Natural killer cell (primary cell): ENCODE data around the gene RFTN2. TPM values are rescaled to one million over a fixed set of nuclear protein-coding genes. Genes with fewer than 3 reads are reported as not detected.

ENCODE experiments used
- ATAC-seq, 3 donors: fragments of 150-1000 bp in 2 of 3; fragments of 200-7000 bp in 1 of 3; cut with Tn5 transposase; 1 replicate in 1 of 3; 2 replicates in 2 of 3; pipeline ENCODE4 v1.10.0; 2021; ENCODE audit warnings: mild to moderate bottlenecking in 2 of 3, moderate library complexity in 2 of 3
- DNase-seq, 2 donors: peaks; one replicate each; pipeline versions ENCODE4 v3.0.0 to v3.0.0-alpha.2; 2013 to 2021; ENCODE audit warnings: mixed read lengths in 1 of 2
- H3K27ac ChIP-seq: one replicate; pipeline ENCODE4 v1.5.1; 2013; ENCODE audit warnings: mild to moderate bottlenecking, low read length
- H3K27me3 ChIP-seq: one replicate; pipeline ENCODE4 v1.6.1; 2013; ENCODE audit warnings: low read length; ENCODE audit not compliant: control insufficient read depth, insufficient read depth
- H3K36me3 ChIP-seq: one replicate; pipeline ENCODE4 v1.6.1; 2013; ENCODE audit warnings: low read length; ENCODE audit not compliant: control insufficient read depth, insufficient read depth
- H3K4me1 ChIP-seq: one replicate; pipeline ENCODE4 v1.6.1; 2013; ENCODE audit warnings: low read length; ENCODE audit not compliant: control insufficient read depth, insufficient read depth
- H3K4me3 ChIP-seq: one replicate; pipeline ENCODE4 v1.5.1; 2013; ENCODE audit warnings: low read length
- H3K9me3 ChIP-seq: one replicate; pipeline ENCODE4 v1.6.1; 2013; ENCODE audit warnings: low read length; ENCODE audit not compliant: control insufficient read depth, insufficient read depth
- H3K27ac Mint-ChIP-seq, 2 donors: one replicate each; pipeline ENCODE4 v1.8.0; 2022; ENCODE audit warnings: mild to moderate bottlenecking in 2 of 2, mixed read lengths in 2 of 2, moderate library complexity in 1 of 2
- H3K27me3 Mint-ChIP-seq, 2 donors: one replicate each; pipeline ENCODE4 v1.8.0; 2022; ENCODE audit warnings: low read depth in 2 of 2, mixed read lengths in 2 of 2
- H3K36me3 Mint-ChIP-seq: one replicate; pipeline ENCODE4 v1.8.0; 2022; ENCODE audit warnings: mixed read lengths
- H3K4me1 Mint-ChIP-seq, 2 donors: one replicate each; pipeline ENCODE4 v1.8.0; 2022; ENCODE audit warnings: mixed read lengths in 2 of 2
- H3K4me3 Mint-ChIP-seq: one replicate; pipeline ENCODE4 v1.8.0; 2022; ENCODE audit warnings: mild to moderate bottlenecking, moderate library complexity, mixed read lengths
- H3K9me3 Mint-ChIP-seq, 2 donors: one replicate each; pipeline ENCODE4 v1.8.0; 2022; ENCODE audit warnings: mixed read lengths in 2 of 2
- CTCF ChIP-seq: fragments of 200-600 bp; IDR thresholded peaks from one replicate; pipeline ENCODE4 v1.8.0; 2022; ENCODE audit warnings: antibody characterized with exemption
- WGBS: methylation state at CpG from one replicate; pipeline ENCODE4 v1.1.7; 2013; ENCODE audit warnings: missing lambda C conversion rate; ENCODE audit not compliant: insufficient coverage; 5-methylcytosine and 5-hydroxymethylcytosine counted together
- intact Hi-C: fragments of 100-400 bp; cut with micrococcal nuclease; formaldehyde crosslinking; loops from one replicate; pipeline ENCODE4 v1.14.2; 2022
- total RNA-seq, 4 donors: library from RNA; stranded (reverse); fragments of 120-200 nt in 1 of 4; gene quantifications; one replicate each; pipeline versions ENCODE4 v1.2.3 to v1.2.4, GENCODE V29; 2013 to 2022

The RFTN2 gene
- total RNA-seq, 3 donors from 2014 or later (not counting 1 experiment from before 2014, with no cell fraction given): not detected

GRCh38 chr2:197673106-197673505, 2.3 kb downstream of the RFTN2 start:
- H3K27me3 ChIP-seq: no peaks in the 10 kb centered on the region
- peaks cover 16 to 24% of the 10 kb centered on the region in 2 donors for H3K27me3 Mint-ChIP-seq

GRCh38 chr2:197672371-197672893, 3.0 kb downstream of the RFTN2 start:
- no peak for TF ChIP-seq CTCF
- Mint-ChIP-seq H3K27ac (no peak overlapping the region), H3K27me3 (peaks cover 17 to 24% of the 10 kb centered on the region in 2 donors), H3K36me3 (no peaks in the 10 kb centered on the region), H3K9me3 (peaks cover under 1 to 1% of the 10 kb centered on the region in 2 donors), H3K4me1 (no peaks in the 10 kb centered on the region), H3K4me3 (no peak overlapping the region)
- Histone ChIP-seq H3K9me3 (peaks cover 3% of the 10 kb centered on the region), H3K27me3 (no peaks in the 10 kb centered on the region), H3K36me3 (no peaks in the 10 kb centered on the region), H3K4me1 (no peaks in the 10 kb centered on the region), H3K27ac (no peak overlapping the region), H3K4me3 (no peak overlapping the region)
- no peak for ATAC-seq
- WGBS: 40% methylated on average over 1 of the region's 1 CpG
- intact Hi-C loops: no loop called here
- DNase-seq: no peak

More at GRCh38 chr2:197673106-197673505, 2.3 kb downstream of the RFTN2 start:
- no peak overlapping the region for H3K27ac Mint-ChIP-seq
- no peak overlapping the region for H3K4me3 Mint-ChIP-seq
- H3K36me3 Mint-ChIP-seq: no peaks in the 10 kb centered on the region
- no peak overlapping the region for H3K4me3 ChIP-seq
- 93% methylated on average over 5 of the region's 5 CpGs for WGBS
- intact Hi-C loops: no loop called here
- TF ChIP-seq CTCF: no peak
- peaks cover 2% of the 10 kb centered on the region for H3K9me3 ChIP-seq
- H3K9me3 Mint-ChIP-seq: no peaks in the 10 kb centered on the region
- H3K36me3 ChIP-seq: no peaks in the 10 kb centered on the region
- H3K27ac ChIP-seq: no peak overlapping the region
- ATAC-seq (no peak), DNase-seq (no peak)
- H3K4me1 Mint-ChIP-seq: no peaks in the 10 kb centered on the region
- no peaks in the 10 kb centered on the region for H3K4me1 ChIP-seq

GRCh38 chr2:197669077-197669476, 6.3 kb downstream of the RFTN2 start:
- ATAC-seq (no peak), DNase-seq (no peak)
- H3K27me3 Mint-ChIP-seq: peaks cover 23 to 24% of the 10 kb centered on the region in 2 donors
- peaks cover 6% of the 10 kb centered on the region for H3K36me3 Mint-ChIP-seq
- no peak overlapping the region for H3K27ac Mint-ChIP-seq
- TF ChIP-seq CTCF: no peak
- intact Hi-C loops: no loop called here
- H3K4me1 ChIP-seq: no peaks in the 10 kb centered on the region
- H3K4me3 Mint-ChIP-seq: no peak overlapping the region
- peaks cover 5 to 12% of the 10 kb centered on the region in 2 donors for H3K9me3 Mint-ChIP-seq
- peaks cover 7% of the 10 kb centered on the region for H3K9me3 ChIP-seq
- H3K4me3 ChIP-seq: no peak overlapping the region
- H3K4me1 Mint-ChIP-seq: no peaks in the 10 kb centered on the region
- no peaks in the 10 kb centered on the region for H3K27me3 ChIP-seq
- no peaks in the 10 kb centered on the region for H3K36me3 ChIP-seq
- no peak overlapping the region for H3K27ac ChIP-seq

- Mint-ChIP-seq H3K4me3 (no peak overlapping the region), H3K4me1 (no peaks in the 10 kb centered on the region), H3K9me3 (peaks cover 5 to 12% of the 10 kb centered on the region in 2 donors), H3K27ac (no peak overlapping the region), H3K27me3 (peaks cover 23 to 31% of the 10 kb centered on the region in 2 donors), H3K36me3 (peaks cover 6% of the 10 kb centered on the region)
- WGBS: 94% methylated on average over 3 of the region's 3 CpGs
- peaks cover 7% of the 10 kb centered on the region for H3K9me3 ChIP-seq
- H3K36me3 ChIP-seq: no peaks in the 10 kb centered on the region
- H3K27ac ChIP-seq: no peak overlapping the region
- ATAC-seq: no peak
- H3K27me3 ChIP-seq: no peaks in the 10 kb centered on the region
- no peaks in the 10 kb centered on the region for H3K4me1 ChIP-seq
- no peak overlapping the region for H3K4me3 ChIP-seq
- DNase-seq: no peak
- no peak for TF ChIP-seq CTCF
- intact Hi-C loops: no loop called here
Observed at GRCh38 chr2:197668296-197668695, 7.1 kb downstream of the RFTN2 start.
